Pancreas (tissue), 10 donors: Measurements from ENCODE around the gene SMIM23. TPM values are rescaled to one million over a fixed set of nuclear protein-coding genes. Genes with fewer than 3 reads are reported as not detected.

Source experiments
- ATAC-seq, 4 donors: fragments of 200-7000 bp; cut with Tn5 transposase; one replicate each; pipeline versions ENCODE4 v1.8.0 to v1.9.1; 2020; ENCODE audit warnings: mild to moderate bottlenecking in 4 of 4, moderate library complexity in 4 of 4
- DNase-seq, 6 donors: peaks; one replicate each; pipeline ENCODE4 v3.0.0-alpha.2; 2020
- FAIRE-seq: peaks from 2 replicates; lab custom pipeline; 2012; peaks lifted over from hg19 to GRCh38; lab: Jason Lieb, UNC
- H3K27ac ChIP-seq, 4 donors: fragments of 200-600 bp; sonication (generic); 1 replicate in 3 of 4; 2 replicates in 1 of 4; pipeline versions ENCODE4 v1.5.0 to v1.8.0; 2020
- H3K27me3 ChIP-seq, 4 donors: fragments of 200-600 bp; one replicate each; pipeline ENCODE4 v1.8.0; 2021
- H3K36me3 ChIP-seq, 3 donors: fragments of 200-600 bp; sonication (generic) in 1 of 3; one replicate each; pipeline versions ENCODE4 v1.5.0 to v1.8.0; 2020 to 2021
- H3K4me1 ChIP-seq, 3 donors: fragments of 200-600 bp; one replicate each; pipeline ENCODE4 v1.8.0; 2021
- H3K4me3 ChIP-seq, 4 donors: fragments of 200-600 bp; sonication (generic) in 2 of 4; one replicate each; pipeline versions ENCODE4 v1.5.0 to v1.8.0; 2020 to 2021
- H3K9me3 ChIP-seq, 4 donors: fragments of 200-600 bp; one replicate each; pipeline ENCODE4 v1.8.0; 2021
- CTCF ChIP-seq, 4 donors: fragments of 200-600 bp; sonication (generic) in 3 of 4; IDR thresholded peaks; one replicate each; pipeline versions ENCODE4 v1.5.0 to v1.8.0; 2021; ENCODE audit warnings: antibody characterized with exemption in 4 of 4
- WGBS, 2 donors: extraction: QIAGEN DNeasy Blood & Tissue Kit; methylation state at CpG; one replicate each; pipeline ENCODE4 v1.1.7; 2013; 5-methylcytosine and 5-hydroxymethylcytosine counted together
- intact Hi-C, 3 donors: fragments of 100-400 bp; cut with DNase I; formaldehyde crosslinking; loops; one replicate each; pipeline versions ENCODE4 v1.11.1 to v1.14.2; 2022
- polyA plus RNA-seq, 2 donors: library from polyadenylated mRNA; stranded (reverse); fragments of 200-250 nt; gene quantifications; one replicate each; pipeline ENCODE4 v1.2.3, GENCODE V29; 2013
- total RNA-seq, 6 donors: library from RNA; stranded (reverse); fragmentation: NEBNext Ultra II Directional in 4 of 6; extraction: Animal tissue kit (Norgen Biotek cat#: 25700) in 4 of 6; gene quantifications; one replicate each; pipeline versions ENCODE4 v1.2.1 to v1.2.4, GENCODE V29; 2021 to 2023
- donor health status: healthy with polysubstance abuse.
- donor health status: DM: no; HTN: no; CAD: no; lungs with moderate emphysema.
- donor health status: DM: no; HTN: no; CAD: no.
- donor health status: control.
- donor health status: control.
- donor health status: Bipolar disorder and iron deficiency.
- donor health status: DM: yes; HTN: yes; CAD: no.
- donor health status: DM: no; HTN: no; CAD: no.
- donor health status: DM: no; HTN: no; CAD: no.
- donor health status: DM: yes; HTN: yes; CAD: no.

The SMIM23 gene
- total and polyA plus RNA-seq, 8 donors, result not detected

- H3K27me3 ChIP-seq, result no peaks in the 10 kb centered on the region
- no peak overlapping the region for H3K4me3 ChIP-seq
- no peaks in the 10 kb centered on the region for H3K4me1 ChIP-seq
- DNase-seq (no peak), ATAC-seq (no peak), FAIRE-seq (no peak)
- intact Hi-C loops, result no loop called here
- no peak overlapping the region for H3K27ac ChIP-seq
- H3K36me3 ChIP-seq, result no peaks in the 10 kb centered on the region
- 81 to 93% methylated on average over 9 of the region's 9 CpGs for WGBS, 2 donors
- TF ChIP-seq CTCF (IDR thresholded peaks at IDR 0.05), result no peak
- H3K9me3 ChIP-seq, result no peaks in the 10 kb centered on the region
Observed at GRCh38 chr5:171827162-171827561, 41.5 kb downstream of the SMIM23 start.

GRCh38 chr5:171830686-171831085, 45.1 kb downstream of the SMIM23 start:
- no peaks in the 10 kb centered on the region for H3K27me3 ChIP-seq
- H3K36me3 ChIP-seq, result no peaks in the 10 kb centered on the region
- ATAC-seq (no peak), FAIRE-seq (no peak), DNase-seq (no peak)
- intact Hi-C loops, result no loop called here
- H3K9me3 ChIP-seq, result no peaks in the 10 kb centered on the region
- WGBS, 2 donors, result 77 to 89% methylated on average over 1 of the region's 1 CpG
- H3K4me1 ChIP-seq, result no peaks in the 10 kb centered on the region
- TF ChIP-seq CTCF (IDR thresholded peaks at IDR 0.05), result no peak
- no peak overlapping the region for H3K4me3 ChIP-seq
- H3K27ac ChIP-seq, result no peak overlapping the region

- intact Hi-C loops, result no loop called here
- Histone ChIP-seq H3K9me3 (no peaks in the 10 kb centered on the region), H3K4me3 (no peak overlapping the region), H3K27me3 (no peaks in the 10 kb centered on the region), H3K27ac (no peak overlapping the region), H3K4me1 (no peaks in the 10 kb centered on the region), H3K36me3 (no peaks in the 10 kb centered on the region)
- FAIRE-seq (no peak), DNase-seq (no peak), ATAC-seq (no peak)
- 68 to 71% methylated on average over 2 of the region's 2 CpGs for WGBS, 2 donors
- TF ChIP-seq CTCF (IDR thresholded peaks at IDR 0.05), result no peak
Observed at GRCh38 chr5:171832775-171833174, 47.2 kb downstream of the SMIM23 start.

GRCh38 chr5:171834461-171834860, 48.8 kb downstream of the SMIM23 start:
- DNase-seq (no peak), ATAC-seq (no peak), FAIRE-seq (no peak)
- no peaks in the 10 kb centered on the region for H3K36me3 ChIP-seq
- no peak for TF ChIP-seq CTCF (IDR thresholded peaks at IDR 0.05)
- H3K27me3 ChIP-seq, result no peaks in the 10 kb centered on the region
- H3K27ac ChIP-seq, result no peak overlapping the region
- no peaks in the 10 kb centered on the region for H3K9me3 ChIP-seq
- 86 to 87% methylated on average over 2 of the region's 2 CpGs for WGBS, 2 donors
- no peaks in the 10 kb centered on the region for H3K4me1 ChIP-seq
- no peak overlapping the region for H3K4me3 ChIP-seq
- intact Hi-C loops, result no loop called here

- no peaks in the 10 kb centered on the region for H3K27me3 ChIP-seq
- no peaks in the 10 kb centered on the region for H3K4me1 ChIP-seq
- ATAC-seq, result no peak
- DNase-seq, result no peak
- no peak overlapping the region for H3K27ac ChIP-seq
- intact Hi-C loops, result no loop called here
- TF ChIP-seq CTCF (IDR thresholded peaks at IDR 0.05), result no peak
- H3K4me3 ChIP-seq, result no peak overlapping the region
- H3K36me3 ChIP-seq, result no peaks in the 10 kb centered on the region
- no peak for FAIRE-seq
- H3K9me3 ChIP-seq, result no peaks in the 10 kb centered on the region
- 84% methylated on average over 7 of the region's 7 CpGs for WGBS, 2 donors
Observed at GRCh38 chr5:171835066-171835465, 49.4 kb downstream of the SMIM23 start.
